ENCODE results near the gene DYNC2H1. TPM values are rescaled to one million over a fixed set of nuclear protein-coding genes. Genes with fewer than 3 reads are reported as not detected.
A peak's percentile ranks its signal among the peaks of the same experiment; 100 is the strongest.

The DYNC2H1 gene, protein sequence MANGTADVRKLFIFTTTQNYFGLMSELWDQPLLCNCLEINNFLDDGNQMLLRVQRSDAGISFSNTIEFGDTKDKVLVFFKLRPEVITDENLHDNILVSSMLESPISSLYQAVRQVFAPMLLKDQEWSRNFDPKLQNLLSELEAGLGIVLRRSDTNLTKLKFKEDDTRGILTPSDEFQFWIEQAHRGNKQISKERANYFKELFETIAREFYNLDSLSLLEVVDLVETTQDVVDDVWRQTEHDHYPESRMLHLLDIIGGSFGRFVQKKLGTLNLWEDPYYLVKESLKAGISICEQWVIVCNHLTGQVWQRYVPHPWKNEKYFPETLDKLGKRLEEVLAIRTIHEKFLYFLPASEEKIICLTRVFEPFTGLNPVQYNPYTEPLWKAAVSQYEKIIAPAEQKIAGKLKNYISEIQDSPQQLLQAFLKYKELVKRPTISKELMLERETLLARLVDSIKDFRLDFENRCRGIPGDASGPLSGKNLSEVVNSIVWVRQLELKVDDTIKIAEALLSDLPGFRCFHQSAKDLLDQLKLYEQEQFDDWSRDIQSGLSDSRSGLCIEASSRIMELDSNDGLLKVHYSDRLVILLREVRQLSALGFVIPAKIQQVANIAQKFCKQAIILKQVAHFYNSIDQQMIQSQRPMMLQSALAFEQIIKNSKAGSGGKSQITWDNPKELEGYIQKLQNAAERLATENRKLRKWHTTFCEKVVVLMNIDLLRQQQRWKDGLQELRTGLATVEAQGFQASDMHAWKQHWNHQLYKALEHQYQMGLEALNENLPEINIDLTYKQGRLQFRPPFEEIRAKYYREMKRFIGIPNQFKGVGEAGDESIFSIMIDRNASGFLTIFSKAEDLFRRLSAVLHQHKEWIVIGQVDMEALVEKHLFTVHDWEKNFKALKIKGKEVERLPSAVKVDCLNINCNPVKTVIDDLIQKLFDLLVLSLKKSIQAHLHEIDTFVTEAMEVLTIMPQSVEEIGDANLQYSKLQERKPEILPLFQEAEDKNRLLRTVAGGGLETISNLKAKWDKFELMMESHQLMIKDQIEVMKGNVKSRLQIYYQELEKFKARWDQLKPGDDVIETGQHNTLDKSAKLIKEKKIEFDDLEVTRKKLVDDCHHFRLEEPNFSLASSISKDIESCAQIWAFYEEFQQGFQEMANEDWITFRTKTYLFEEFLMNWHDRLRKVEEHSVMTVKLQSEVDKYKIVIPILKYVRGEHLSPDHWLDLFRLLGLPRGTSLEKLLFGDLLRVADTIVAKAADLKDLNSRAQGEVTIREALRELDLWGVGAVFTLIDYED (N-terminal part only)
- total RNA-seq, result 10 to 100 TPM; 23.2 to 49.1 (median 26.7) TPM
- 10 to 100 TPM; 13.5 to 17.6 TPM for polyA plus RNA-seq
- long read RNA-seq, donor 1, partial matches to known transcripts, result 21 of 28 reads
- long read RNA-seq, donor 1, other reads (novel, unspliced or antisense), result 7 of 28 reads
- long read RNA-seq, donor 2, result 0 reads
- long read RNA-seq, donor 3, partial matches to known transcripts, result 7 of 10 reads
- long read RNA-seq, donor 3, other reads (novel, unspliced or antisense), result 3 of 10 reads

DNA sequence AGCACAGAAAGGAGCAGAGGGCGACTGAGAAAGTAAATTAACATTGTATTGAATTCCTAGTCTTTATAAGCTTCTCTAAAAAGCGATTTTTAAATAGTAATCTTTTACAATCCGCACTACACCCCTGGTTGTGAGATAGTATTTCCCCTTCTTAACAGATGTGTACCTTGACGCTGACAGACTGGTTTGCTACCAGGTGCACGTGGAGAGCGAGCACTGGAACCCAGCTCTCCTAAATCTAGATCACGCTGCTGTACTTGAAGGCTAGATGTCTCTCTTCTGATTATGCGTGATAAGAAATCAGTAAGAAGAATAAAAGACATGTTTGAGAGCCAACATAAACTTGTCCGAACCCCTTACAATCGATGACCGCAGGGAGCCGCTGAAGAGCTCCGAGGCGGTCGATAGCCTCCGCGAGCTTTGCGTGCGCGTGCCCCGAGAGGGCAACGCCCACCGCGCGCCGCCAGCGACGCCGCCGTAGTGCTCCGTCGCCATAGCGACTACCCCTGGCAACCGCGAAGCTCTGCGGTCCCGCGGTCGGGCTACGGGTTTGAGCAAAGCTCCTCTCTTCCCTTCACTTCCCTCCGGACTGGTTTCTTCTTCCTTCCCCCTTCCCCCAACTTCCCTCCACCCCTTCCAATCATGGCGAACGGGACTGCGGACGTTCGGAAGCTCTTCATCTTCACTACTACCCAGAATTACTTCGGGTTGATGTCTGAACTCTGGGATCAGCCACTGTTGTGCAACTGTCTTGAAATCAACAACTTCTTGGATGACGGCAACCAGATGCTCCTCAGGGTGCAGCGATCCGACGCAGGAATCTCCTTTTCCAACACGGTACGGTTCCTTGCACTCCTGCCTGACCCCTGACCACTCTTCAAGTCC lies at the start of gene DYNC2H1:
Gene DYNC2H1, plus strand, starts transcription at position 494 of the 885 bp plus-strand sequence. Its CDS starts 149 bp downstream, at position 643.
- peak; percentile 84 to 93 (median 88) for DNase-seq
- no peaks in the 10 kb centered on the region for H3K9me3 ChIP-seq
- no peaks in the 10 kb centered on the region for H3K27me3 ChIP-seq
- H3K4me3 ChIP-seq, result peak within 1 kb of the TSS; percentile 68
- TF ChIP-seq POLR2A (IDR thresholded peaks at IDR 0.05) (peak; percentile 25), EP300 (IDR thresholded peaks at IDR 0.05) (no peak)
- TF ChIP-seq, protein P1, sequence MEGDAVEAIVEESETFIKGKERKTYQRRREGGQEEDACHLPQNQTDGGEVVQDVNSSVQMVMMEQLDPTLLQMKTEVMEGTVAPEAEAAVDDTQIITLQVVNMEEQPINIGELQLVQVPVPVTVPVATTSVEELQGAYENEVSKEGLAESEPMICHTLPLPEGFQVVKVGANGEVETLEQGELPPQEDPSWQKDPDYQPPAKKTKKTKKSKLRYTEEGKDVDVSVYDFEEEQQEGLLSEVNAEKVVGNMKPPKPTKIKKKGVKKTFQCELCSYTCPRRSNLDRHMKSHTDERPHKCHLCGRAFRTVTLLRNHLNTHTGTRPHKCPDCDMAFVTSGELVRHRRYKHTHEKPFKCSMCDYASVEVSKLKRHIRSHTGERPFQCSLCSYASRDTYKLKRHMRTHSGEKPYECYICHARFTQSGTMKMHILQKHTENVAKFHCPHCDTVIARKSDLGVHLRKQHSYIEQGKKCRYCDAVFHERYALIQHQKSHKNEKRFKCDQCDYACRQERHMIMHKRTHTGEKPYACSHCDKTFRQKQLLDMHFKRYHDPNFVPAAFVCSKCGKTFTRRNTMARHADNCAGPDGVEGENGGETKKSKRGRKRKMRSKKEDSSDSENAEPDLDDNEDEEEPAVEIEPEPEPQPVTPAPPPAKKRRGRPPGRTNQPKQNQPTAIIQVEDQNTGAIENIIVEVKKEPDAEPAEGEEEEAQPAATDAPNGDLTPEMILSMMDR (IDR thresholded peaks at IDR 0.05), result peak; percentile 35 to 54 (median 45)
- H3K36me3 ChIP-seq, result no peaks in the 10 kb centered on the region
- peak within 1 kb of the TSS in 1 of 2 donors; percentile 72 for H3K27ac ChIP-seq
- peaks cover 5% of the 10 kb centered on the region for H3K4me1 ChIP-seq (ENCODE audit: insufficient read depth)
- intact Hi-C loops (cut with DNase I), result no loop called here
- WGBS, 3 donors, result 0 to 1% (median 1%) methylated on average over 53 of the region's 53 CpGs

DNA sequence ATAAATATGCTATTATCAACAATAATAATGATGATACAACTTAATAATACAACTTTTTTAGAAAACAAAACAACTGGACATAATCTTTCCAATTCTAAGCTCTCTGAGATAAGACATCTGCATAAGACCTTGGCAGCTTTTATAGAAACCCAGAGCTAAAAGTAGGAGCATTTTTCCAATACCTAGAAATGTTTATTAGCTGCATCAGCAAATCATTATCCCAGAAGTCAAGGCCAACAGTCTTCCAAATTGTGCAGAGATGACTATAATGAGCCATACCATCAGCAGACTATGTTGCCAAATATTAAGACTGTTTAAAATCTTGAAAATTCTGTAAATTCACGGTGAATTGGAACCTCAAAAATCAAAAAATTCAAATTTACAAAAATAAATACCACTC lies 47.6 kb upstream of the DYNC2H1 start:
- 83 to 94% (median 92%) methylated on average over 1 of the region's 1 CpG for WGBS, 3 donors
- no peak for DNase-seq
- Histone ChIP-seq H3K27ac (no peak overlapping the region), H3K36me3 (no peaks in the 10 kb centered on the region), H3K4me1 (ENCODE audit: insufficient read depth) (no peaks in the 10 kb centered on the region), H3K9me3 (no peaks in the 10 kb centered on the region), H3K4me3 (no peak overlapping the region), H3K27me3 (no peaks in the 10 kb centered on the region)
- TF ChIP-seq, protein P1 (IDR thresholded peaks at IDR 0.05), result no peak
- no peak for TF ChIP-seq EP300 (IDR thresholded peaks at IDR 0.05)
- TF ChIP-seq POLR2A (IDR thresholded peaks at IDR 0.05), result no peak
- intact Hi-C loops (cut with DNase I), result no loop called here

DNA sequence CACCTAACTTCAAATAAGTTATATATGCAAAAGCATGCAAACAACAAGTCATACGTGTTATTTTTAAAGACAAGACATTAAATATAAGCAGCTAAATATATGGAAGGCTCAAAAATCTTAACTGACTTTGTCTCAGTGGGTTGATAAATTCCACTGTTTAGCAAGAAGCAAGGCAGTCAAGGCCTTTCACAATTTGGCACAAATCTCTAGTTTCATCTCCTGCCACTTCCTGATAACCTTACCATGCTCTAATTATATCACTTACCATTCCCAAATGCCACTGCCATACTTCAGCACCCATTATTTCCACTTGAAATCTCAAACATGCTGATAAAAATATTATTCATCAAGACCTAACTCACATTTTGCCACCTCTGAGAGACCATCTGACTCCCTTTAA lies 42.1 kb upstream of the DYNC2H1 start:
- Histone ChIP-seq H3K27ac (no peak overlapping the region), H3K4me1 (ENCODE audit: insufficient read depth) (no peaks in the 10 kb centered on the region), H3K27me3 (no peaks in the 10 kb centered on the region), H3K9me3 (no peaks in the 10 kb centered on the region), H3K36me3 (no peaks in the 10 kb centered on the region), H3K4me3 (no peak overlapping the region)
- TF ChIP-seq EP300 (IDR thresholded peaks at IDR 0.05), result no peak
- TF ChIP-seq POLR2A (IDR thresholded peaks at IDR 0.05), result no peak
- TF ChIP-seq, protein P1 (IDR thresholded peaks at IDR 0.05), result no peak
- intact Hi-C loops (cut with DNase I), result no loop called here
- DNase-seq, result no peak
- 85 to 96% (median 87%) methylated on average over 1 of the region's 1 CpG for WGBS, 3 donors
